Amygdala (tissue), 56 donors: ENCODE measurements around the gene SH3TC1.

Experiments
- DNase-seq, 56 donors: peaks; one replicate each; lab custom pipeline; 2025; lab: John Stamatoyannopoulos, UW

Gene SH3TC1

GRCh38 chr4:8179771-8180170 lies 19.3 kb upstream of the SH3TC1 start:
- no peak for DNase-seq

GRCh38 chr4:8180310-8181093 lies 18.6 kb upstream of the SH3TC1 start:
- no peak for DNase-seq

GRCh38 chr4:8181119-8181518 lies 18.0 kb upstream of the SH3TC1 start:
- DNase-seq: no peak

- no peak for DNase-seq
Measured at GRCh38 chr4:8181844-8182243, 17.2 kb upstream of the SH3TC1 start.

GRCh38 chr4:8182294-8182693 lies 16.8 kb upstream of the SH3TC1 start:
- DNase-seq: no peak

- DNase-seq: no peak
Measured at GRCh38 chr4:8182858-8183725, 16.0 kb upstream of the SH3TC1 start.

GRCh38 chr4:8184061-8184460 lies 15.0 kb upstream of the SH3TC1 start:
- no peak for DNase-seq

GRCh38 chr4:8185295-8185694 lies 13.8 kb upstream of the SH3TC1 start:
- no peak for DNase-seq

GRCh38 chr4:8185930-8186329 lies 13.2 kb upstream of the SH3TC1 start:
- no peak for DNase-seq

- no peak for DNase-seq
Measured at GRCh38 chr4:8188085-8188484, 11.0 kb upstream of the SH3TC1 start.

GRCh38 chr4:8188743-8189550 lies 10.1 kb upstream of the SH3TC1 start:
- peak in 39 of 56 donors; percentile 15 to 79 (median 49) for DNase-seq

- peak in 2 of 56 donors; percentile 10 to 45 for DNase-seq
Measured at GRCh38 chr4:8189551-8190466, 9.3 kb upstream of the SH3TC1 start.

GRCh38 chr4:8191136-8191747 lies 7.8 kb upstream of the SH3TC1 start:
- DNase-seq: peak in 30 of 56 donors; percentile 21 to 82 (median 38)

- peak in 12 of 56 donors; percentile 7 to 55 (median 31) for DNase-seq
Measured at GRCh38 chr4:8192748-8193738, 6.0 kb upstream of the SH3TC1 start.

GRCh38 chr4:8194306-8195242 lies 4.5 kb upstream of the SH3TC1 start:
- DNase-seq: no peak

GRCh38 chr4:8195431-8195830 lies 3.7 kb upstream of the SH3TC1 start:
- no peak for DNase-seq
